Measurements from ENCODE around the gene PLEK.

DNA sequence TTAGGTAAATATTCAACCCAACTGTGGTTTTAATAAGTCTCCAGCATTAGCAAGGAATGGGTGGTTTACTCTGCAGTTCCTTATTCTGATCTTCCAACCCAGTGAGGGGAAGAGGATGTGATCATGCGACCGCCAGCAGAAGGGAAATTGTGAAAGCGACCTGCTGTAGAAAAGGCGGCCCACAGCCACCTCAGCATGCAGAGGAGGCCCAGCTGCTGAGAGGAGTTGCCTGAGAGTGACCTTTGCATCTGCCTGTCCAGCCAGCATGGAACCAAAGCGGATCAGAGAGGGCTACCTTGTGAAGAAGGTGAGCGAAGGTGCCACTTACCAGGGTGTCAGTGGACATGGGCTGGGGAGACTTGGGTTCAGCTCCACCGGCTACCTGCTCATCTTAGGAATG lies at the start of gene PLEK:
- TF ChIP-seq CTCF (IDR thresholded peaks at IDR 0.05) (no peak), POLR2A (IDR thresholded peaks at IDR 0.05) (no peak)
